DMS79 (cell line): ENCODE results near the gene FAM236A.
"Not testable (repeated sequence)": the region's sequence is repeated elsewhere in the genome, so short reads cannot be mapped to it uniquely, and the experiment has no call there.

ENCODE experiments used
- DNase-seq: peaks from one replicate; lab custom pipeline; 2025; lab: John Stamatoyannopoulos, UW

Gene FAM236A

DNA sequence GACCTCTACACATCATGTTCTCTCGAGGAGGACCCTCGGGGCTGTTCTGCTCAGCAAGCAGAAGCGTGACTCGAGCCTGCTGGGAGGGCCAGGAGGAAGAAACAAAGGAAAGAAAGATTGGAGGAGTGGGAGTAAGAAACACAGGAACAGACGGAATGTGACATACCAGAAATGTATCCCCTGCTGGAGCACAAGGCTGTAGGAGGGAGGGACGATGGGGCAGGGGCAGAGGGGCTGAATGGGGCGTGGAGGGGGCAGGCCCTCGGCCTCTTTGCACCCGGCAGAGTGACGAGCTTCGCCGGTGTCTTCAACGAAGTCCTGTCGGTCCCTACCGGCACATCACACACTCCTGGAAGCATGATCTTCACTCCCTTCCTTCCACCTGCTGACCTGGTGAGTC lies at the start of gene FAM236A:
FAM236A (plus strand) TSS at position 301 of the 400 bp plus-strand sequence; CDS start at position 358, 57 bp downstream.
- not testable (repeated sequence) for DNase-seq

DNA sequence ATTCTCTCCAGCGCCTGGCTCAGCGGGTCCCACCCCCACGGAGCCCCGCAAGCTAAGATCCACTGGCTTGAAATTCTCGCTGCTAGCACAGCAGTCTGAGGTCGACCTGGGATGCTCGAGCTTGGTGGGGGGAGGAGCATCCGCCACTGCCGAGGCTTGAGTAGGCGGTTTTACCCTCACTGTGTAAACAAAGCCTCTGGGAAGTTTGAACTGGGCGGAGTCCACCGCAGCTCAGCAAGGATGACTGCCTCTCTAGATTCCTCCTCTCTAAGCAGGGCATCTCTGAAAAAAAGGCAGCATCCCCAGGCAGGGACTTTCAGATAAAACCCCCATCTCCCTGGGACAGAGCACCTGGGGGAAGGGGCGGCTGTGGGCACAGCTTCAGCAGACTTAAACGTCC lies 48.3 kb upstream of the FAM236A start:
- not testable (repeated sequence) for DNase-seq

DNA sequence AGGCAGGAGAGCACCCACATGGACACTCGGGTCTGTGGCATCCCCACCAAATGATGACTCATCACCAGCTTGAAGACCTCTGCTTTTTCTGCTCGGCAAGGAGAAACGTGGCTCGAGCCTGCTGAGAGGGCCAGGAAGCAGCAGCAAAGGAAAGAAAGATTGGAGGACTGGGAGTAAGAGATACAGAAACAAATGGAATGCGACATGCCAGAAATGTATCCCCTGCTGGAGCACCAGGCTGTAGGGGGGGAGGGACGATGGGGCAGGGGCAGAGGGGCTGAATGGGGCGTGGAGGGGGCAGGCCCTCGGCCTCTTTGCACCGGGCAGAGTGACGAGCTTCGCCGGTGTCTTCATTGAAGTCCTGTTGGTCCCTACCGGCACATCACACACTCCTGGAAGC lies 25.7 kb upstream of the FAM236A start, which contains the start of gene FAM236C:
FAM236C (plus strand) TSS at position 301 of the 400 bp plus-strand sequence. CDS start 100 bp downstream, outside the sequence.
- DNase-seq, result not testable (repeated sequence)

DNA sequence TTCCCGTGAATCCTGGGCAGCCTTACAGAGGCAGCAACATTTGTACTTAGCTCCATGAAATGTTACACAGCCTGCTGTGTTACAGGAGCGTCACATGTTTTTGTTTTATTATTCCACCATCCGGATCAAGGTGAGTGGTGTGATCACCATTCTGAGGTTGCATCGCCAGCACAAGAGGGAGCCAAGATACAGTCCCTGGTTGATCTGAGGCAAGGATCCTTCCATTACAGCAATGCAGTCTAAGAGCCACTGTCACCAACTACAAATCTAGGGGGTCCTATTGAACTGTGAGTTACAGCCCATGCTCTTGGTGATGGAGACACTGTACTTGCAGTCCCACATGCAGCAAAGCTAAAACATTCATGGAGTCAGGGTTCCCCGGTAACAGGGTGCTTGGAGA lies 21.9 kb upstream of the FAM236A start:
- not testable (repeated sequence) for DNase-seq

DNA sequence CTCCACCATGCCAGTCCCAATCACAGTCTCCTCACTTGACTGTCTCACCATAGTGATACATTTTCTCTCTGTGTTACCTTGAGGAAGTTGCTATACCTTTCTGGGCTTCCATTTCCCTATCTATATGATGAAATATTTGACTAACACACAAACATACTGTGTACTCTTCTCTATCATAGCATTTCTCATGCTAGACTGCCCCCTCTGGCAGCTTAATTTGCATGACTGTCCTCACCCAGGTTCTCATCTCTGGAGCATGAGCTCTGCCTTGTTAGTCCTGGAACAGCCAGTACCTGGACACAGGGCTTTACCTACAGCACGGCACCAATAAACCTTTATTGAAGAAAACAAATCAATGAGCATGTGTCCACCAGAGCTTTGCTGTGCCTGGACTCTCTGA lies 5.7 kb upstream of the FAM236A start:
- not testable (repeated sequence) for DNase-seq

DNA sequence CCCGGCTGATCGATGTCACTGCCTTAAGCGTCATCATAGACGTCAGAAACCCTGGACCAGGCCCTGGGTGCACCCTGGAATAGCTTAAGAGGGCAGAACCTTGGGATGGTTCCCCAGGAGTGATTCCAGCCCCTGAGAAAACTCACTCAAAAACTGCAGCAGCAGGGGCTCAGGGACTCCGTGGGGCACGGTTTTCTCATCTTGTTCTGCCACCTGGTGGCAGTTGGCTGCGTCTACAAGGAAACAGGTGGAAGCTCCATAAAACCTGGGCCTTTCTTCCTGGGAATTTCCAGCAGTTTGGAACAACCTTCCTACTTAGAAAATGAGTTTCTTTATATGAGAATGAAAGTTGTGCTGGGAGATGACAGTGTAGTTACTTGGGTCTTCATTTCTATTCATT lies 1.6 kb upstream of the FAM236A start:
- DNase-seq, result not testable (repeated sequence)

DNA sequence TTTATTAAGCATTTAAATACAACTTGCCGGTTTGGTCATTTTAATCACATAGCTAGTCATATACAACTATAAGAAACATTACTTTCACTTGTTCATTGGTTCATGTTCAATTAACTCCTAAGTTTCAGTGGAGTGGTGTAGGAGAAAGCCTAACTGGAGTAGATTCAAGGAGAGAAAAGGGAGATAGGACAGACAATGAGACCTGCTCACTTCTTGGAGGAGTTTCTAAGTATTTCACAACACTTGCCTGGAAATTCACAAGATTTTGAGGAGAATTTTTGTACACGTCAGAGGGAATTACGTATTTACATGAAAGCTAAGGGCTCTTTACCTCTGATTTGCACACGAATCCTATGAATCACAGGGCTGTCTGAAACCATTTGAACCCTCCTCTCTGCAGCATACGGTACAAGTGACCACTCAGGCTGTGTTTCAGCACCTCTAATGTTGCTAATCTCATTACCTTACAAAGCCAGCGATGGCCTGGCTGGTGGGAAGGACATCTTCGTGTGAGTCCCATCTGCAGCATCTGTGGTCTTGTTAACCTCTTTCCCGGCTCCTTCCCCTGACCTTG lies 1.0 kb upstream of the FAM236A start:
- not testable (repeated sequence) for DNase-seq

DNA sequence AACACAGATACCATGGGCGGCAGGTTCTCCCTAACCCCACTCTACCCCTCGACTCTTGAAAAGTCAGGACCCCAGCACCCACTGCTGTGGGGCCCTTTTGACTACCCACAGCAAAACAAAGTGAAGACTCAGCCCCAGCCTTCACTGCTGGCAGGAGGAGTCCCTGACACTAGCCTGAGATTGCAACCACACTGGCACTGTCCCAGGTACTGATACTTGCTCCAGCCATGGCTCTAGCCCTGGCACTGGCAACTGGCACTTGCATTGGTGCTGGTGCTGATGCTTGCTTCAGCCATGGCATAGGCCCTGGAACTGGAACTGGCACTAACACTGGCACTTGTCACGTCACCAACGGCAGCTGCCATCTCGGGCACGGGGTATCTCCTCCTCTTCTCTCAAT lies 4.3 kb downstream of the FAM236A start:
- DNase-seq, result not testable (repeated sequence)

DNA sequence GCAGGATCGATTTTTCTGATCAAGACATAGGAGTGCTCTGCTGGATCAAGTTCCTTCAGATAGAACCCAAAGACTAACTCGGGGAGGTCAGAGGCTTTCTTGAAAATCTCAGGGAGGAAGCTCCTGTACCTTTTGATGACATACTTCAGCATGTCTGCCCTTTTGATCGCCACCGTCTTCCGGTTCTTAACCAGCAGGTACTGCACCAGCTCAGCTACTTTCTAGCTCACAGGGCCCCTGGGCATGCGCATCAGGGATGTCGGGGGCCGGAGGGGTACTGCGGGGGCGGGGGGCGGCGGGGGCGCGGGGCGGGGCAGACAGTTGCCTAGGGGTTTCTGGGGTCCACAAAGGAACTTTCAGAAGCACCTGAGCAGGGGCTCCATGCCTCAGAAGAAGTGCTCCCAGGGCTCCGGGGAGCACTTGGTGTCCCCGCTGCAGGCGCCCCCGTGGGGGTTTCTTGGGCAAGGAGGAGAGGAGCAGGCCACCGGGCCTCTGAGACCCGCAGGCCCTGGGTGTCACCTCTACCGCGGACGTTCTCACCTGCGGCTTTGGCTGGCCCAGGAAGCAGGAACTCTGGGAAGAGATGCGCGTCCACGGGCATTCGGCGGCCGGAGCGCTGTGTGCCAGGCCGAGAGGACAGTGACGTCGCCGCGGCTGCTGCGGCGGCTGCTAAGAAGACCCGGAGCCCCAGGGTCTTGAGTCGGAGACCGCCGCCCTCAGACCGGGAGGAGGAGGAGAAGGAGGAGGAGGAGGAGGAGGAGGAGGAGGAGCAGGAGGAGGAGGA lies 5.2 kb downstream of the FAM236A start:
- not testable (repeated sequence) for DNase-seq

DNA sequence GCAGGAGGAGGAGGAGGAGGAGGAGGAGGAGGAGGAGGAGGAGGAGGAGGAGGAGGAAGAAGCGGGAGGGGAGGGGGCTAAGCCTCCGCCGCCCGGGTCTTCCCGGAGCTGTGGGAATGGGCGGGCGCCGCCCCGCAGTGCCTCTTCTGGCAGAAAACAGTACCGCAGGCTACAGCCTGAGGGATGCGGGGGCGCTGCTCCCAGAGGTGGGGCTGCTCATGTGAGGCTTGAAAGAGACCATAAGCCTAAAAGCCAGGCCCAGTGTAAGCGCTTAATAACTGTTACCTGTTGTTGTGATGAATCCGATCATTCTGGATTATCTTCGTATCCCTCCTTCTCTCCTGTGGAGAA lies 5.8 kb downstream of the FAM236A start, which contains the start of gene DMRTC1:
DMRTC1 (minus strand) TSS at position 19 of the 351 bp plus-strand sequence. CDS start 68,143 bp downstream, outside the sequence.
- not testable (repeated sequence) for DNase-seq

DNA sequence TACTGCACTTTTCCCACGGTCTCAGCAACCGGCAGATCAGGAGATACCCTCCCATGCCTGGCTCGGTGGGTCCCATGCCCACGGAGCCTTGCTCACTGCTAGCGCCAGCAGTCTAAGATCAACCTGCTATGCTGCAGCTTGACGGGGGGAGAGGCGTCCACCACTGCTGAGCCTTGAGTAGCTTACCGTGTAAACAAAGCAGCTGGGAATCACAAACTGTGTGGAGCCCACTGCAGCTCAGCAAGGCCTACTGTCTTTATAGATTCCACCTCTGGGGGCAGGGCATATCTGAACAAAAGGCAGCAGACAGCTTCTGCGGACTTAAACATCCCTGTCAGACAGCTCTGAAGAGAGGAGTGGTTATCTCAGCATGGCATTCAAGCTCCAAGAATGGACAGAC lies 22.0 kb downstream of the FAM236A start:
- not testable (repeated sequence) for DNase-seq

DNA sequence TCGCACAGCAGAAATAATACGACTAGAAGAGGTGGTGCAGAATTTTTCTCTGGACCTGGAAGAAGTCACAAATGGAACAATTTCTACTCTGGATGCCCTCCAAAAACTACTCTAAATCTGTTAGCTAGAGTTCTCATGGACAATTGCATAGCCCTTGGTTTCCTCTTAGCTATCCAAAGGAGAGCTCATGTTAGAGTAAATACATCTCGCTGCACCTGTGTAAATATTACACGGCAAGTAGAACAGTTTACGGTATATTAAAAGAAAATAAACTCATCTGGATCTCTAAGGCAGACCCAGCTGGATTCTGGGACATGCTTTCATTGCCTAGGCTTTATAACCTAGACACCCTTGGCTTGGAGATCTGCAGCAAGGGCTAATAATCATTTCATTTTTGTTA lies 33.9 kb downstream of the FAM236A start:
- not testable (repeated sequence) for DNase-seq

DNA sequence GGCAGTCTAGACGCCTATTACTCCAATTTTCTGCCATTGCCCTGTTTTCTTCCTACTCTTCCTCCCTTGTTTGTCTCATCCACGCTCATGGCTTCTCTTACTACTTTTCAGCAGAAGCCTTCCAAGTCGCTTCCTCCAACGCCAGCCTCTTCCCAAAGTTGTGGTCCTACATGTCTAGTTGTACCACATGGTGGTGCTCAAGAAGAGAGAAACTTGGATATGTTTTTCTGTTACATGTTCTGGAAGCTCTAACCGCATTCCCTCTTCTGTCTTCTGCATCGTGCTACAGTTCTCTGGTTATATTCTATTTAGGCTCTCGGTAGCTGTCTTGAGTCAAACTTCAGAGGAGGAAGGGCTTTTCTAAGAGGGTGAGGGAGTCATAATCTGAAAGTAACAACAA lies 36.9 kb downstream of the FAM236A start:
- DNase-seq, result not testable (repeated sequence)

DNA sequence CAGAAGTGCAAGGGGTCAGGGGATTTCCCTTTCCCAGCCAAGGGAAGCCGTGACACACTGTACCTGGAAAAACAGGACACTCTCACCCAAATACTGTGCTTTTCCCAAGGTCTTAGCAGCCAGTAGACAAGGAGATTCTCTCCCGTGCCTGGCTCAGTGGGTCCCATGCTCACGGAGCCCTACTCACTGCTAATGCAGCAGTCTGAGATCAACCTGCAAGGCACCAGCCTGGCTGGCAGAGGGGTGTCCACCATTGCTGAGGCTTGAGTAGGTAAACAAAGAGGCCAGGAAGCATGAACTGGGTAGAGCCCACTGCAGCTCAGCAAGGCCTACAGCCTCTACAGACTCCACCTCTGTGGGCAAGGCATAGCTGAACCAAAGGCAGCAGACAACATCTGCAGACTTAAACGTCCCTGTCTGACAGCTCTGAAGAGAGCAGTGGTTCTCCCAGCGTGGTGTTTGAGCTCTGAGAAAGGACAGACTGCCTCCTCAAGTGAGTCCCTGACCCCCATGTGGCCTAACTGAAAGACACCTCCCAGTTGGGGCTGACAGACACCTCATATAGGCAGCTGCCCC lies 43.0 kb downstream of the FAM236A start:
- DNase-seq, result not testable (repeated sequence)
